GM18508 (cell line): ENCODE measurements around the gene CAMTA1.

Experiments used
- ATAC-seq: cut with Tn5 transposase; IDR thresholded peaks from one replicate; pipeline ENCODE4 v1.9.1; 2021; ENCODE audit warnings: moderate number of reproducible peaks; ENCODE audit not compliant: insufficient read depth, unreplicated experiment

CAMTA1 gene

DNA sequence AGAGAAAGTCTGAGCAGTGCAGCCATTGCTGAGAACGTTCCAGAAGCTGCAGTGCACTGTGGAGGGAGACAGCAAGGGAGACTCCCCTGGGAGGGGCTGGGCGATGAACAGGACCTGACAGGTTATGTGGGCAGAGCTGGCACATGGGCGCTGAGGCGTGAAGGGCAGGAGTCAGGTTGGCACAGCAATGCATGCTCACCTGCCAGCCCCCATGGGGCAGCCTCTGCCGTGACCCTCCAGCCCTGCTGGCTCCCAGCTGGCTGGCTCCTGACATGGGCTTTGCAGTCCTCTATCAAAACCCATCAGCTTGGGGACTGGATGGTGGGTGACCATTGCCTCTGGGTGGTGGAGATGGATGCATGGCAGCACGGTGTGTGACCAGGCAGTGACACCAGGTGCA lies 300.3 kb downstream of the CAMTA1 start:
- no peak for ATAC-seq

DNA sequence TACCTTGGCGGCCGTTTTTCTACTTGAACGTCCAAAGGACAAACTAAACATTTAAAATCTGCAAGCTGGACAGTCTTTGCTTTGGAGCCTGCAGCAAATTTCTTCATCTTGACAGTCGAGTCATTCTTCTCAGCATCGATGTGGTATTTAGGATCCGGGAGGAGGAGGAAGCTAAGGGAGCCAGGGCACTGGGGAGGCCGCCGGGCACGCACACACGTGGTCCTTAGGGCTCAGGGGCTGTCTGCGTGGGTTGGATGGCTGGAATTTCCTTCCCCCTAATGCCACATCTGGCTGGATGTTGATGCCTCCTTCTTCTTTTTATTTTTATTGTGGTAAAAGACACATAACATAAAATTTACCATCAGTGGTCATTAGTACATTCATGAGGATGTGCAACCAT lies 300.9 kb downstream of the CAMTA1 start:
- ATAC-seq = no peak

DNA sequence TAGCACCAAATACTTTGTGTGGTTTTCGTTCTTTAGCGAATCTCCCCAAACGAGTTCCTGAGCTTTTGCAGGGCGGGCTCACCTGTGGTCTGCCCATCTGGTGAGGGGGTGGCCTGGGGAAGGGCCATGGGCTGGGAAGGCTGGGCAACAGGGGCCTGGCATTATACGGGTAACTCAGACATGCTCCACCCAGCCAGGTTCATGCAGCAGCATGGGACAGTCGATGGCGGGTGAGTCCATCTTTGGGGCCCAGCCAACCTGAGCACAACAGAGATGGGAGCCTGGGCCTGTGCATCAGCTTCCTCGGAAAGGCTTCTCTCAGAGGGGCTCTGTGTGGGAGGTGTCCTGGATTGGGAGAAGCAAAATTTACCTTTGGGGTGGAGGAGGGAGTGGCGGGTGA lies 302.6 kb downstream of the CAMTA1 start:
- ATAC-seq = no peak

DNA sequence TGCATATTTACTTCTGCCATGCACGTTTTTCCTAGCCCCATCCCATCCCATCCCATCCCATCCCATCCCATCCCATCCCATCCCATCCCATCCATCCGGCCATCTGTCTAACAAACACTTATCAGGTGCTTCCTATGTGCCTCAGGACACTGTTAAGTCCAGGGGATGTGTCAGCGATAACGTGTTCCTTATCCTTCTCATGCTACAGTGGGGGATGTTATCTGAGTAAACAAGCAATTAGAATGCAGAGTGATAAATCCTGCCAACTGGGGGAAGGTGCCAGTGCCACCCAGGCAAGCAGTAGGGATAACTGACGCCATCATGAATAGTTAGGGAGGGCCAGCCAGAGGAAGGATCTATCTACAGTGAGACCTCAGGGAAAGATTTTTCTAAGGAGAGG lies 304.2 kb downstream of the CAMTA1 start:
- no peak for ATAC-seq

DNA sequence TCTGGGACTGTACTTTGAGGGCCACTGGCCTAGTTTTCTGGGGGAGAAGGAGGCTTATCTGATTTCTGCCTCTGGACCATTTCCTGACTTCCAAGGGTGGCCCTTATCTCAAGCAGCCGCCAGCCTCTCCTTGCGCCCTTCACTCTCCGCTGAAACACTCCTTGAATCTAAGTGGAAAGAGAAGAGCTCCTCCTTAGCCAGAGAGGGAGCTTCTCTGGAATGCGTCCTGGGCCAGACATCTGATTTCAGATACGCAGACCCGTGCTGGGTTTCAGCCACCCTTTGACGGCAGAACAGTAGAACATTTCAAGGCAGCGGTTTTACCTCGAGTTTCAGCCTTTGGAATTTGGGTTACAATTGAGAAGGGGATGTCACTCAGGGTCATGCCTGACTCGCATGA lies 308.0 kb downstream of the CAMTA1 start:
- ATAC-seq = no peak

DNA sequence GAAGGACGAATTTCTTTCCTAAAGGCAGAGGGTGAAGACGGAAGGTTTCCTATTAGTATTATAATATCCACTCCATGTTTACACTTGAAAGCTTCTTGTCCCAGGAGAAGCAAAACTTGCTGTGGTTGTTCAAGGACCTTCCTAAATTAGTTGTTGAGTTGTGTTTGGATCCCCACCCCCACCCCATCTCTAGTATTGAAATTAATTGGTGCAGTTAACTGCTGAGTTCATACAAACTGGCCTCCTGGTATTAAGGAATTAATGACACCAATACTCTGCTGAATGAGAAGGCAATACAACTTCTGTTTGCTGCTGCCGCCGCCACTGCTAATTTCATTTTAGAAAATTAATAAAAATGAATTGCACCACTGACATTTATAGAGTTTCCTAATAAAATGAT lies 308.8 kb downstream of the CAMTA1 start:
- no peak for ATAC-seq

DNA sequence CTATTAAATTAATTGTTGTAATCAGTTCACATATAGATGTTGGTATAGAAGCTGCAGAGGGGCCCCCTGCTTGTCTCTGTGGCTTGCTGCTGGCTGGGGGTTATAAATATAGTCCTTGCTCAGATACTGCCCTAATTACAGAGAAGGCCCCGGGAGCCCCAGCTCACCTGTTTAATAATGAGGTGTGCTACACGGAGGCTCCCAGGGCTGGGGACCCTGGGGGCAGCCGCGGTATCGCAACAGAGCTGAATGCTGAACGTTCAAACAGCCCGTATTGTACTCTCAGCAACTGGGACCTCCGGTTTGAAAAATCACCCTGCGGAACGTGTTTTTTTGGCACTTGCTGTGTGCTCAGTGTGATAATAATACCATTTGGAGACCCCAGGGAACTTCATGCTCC lies 309.3 kb downstream of the CAMTA1 start:
- ATAC-seq = no peak

DNA sequence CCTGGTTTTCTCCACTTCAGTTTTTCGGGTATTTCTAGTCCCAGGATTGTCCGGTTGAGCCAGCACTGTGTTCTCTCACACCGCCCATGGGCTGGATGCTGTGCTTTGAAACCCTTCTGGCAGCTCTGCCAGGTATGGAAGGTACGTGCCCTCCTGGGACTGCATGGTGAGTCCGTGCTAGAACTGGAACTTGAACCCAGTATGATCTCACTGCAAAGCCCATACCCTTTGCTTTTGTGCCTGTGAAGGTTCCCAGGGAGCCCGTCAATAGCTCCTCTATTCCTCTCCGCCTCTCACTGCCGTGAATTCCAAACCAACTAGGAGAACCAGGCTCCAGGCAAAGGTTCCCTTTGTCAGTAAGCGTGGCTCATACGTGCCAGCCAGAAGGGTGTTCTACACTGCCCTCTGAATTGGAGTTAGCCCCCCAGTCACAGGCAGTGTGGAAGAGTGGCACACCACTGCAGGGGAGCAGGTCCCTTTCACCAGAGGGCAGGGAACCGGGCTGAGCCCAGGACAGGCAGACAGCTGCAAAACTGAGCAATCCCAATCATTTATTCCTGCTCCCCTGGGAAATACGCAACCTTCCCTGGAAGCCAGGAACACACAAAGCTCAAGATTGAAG lies 310.2 kb downstream of the CAMTA1 start:
- ATAC-seq = no peak

DNA sequence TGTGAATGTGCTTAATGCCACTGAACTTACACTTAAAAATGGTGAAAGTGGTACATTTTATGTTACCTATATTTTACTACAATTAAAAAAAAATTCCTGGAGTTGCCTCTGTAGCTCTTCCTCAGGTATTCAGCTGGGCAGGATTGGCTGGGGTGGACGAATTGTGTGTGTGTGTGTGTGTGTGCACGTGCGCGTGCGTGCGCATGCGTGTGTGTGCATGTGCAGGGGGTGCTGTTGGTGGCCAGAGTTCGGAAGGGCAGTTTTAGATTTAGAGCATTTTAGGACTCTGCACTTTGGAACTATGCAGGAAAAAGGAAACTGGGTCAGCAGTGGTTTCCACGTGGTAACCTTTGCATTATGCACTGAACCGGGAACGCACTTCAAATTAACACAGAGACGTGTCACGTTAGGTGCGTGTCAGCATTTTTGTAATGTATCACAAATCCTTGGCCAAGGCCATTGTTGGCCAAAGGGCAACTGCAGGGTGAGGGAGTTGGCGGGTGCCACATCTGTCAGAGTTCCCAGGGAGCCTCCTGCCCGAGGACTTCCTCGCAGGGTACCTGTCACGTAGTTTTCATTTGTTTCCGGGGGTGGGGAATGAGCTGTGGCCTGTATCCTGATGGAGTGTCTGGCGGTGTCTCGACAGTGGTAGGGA lies 312.8 kb downstream of the CAMTA1 start:
- no peak for ATAC-seq

DNA sequence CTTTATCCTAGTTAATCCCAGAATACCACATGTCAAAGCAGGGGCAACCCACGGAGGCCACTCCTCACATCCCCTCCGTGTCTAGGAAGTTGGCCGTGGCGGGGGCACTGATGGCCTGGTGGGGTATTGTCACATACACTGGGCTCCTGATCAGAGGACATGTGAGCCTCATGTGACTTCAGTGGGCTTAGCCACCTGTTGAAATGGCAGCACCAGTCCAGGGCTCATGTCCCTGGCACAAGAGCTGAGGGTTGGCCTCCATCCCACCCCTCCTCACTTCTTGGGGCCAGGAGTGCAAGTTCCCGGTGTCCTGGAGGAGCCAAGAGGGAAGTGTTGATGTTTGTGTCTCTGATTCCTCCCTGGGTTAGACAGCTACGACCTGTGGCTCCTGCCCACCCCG lies 313.4 kb downstream of the CAMTA1 start:
- no peak for ATAC-seq

DNA sequence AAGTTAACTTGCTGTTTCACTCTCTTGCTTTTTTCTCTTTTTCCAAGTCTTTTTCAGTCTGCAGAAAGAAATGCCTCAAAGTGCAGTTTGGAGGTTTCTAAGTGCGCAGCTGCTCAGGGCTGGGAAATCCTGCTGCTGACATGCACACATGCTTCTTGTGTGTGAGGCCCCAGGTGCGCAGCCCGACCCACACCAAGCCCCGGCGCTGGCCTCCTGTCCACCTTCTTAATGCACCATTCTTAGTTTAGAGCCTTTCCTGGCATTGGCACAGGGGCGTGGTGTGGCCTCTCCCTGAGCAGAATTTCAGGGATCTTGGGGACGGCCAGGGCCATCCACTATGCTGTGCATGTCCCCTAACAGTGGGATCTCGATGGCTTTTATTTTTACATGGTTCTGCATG lies 315.2 kb downstream of the CAMTA1 start:
- ATAC-seq = no peak

DNA sequence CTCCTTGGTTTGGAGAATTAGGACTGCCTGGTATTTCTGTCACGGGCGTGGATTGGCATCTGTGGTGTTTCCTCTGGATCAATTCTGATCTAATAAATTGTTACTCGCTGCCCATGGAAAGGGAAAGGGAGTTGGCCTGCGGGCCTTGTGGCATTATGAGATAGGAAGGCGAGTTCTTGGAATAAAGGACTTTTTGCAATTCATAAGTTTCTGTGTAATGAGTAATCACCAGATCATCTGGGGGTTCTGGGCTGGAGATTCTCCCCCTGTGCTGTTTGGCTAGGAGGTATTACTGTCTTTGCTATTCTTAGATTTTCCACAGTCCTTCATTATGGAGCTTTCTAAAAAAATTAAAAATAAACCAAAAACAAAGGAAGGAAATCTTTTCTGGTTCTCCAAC lies 315.9 kb downstream of the CAMTA1 start:
- ATAC-seq = no peak

DNA sequence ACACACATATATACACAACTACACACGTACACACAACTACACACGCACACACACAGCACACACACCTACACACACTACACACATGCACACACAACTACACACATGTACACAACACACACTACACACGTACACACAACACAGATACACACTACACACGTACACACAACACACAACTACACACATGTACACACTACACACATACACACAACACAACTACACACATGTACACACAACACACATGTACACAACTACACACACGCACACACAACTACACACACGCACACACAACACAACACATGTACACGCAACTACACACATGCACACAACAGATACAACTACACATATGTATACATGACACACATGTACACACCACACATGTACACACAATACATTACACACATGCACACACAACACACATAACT lies 318.1 kb downstream of the CAMTA1 start:
- ATAC-seq = no peak

DNA sequence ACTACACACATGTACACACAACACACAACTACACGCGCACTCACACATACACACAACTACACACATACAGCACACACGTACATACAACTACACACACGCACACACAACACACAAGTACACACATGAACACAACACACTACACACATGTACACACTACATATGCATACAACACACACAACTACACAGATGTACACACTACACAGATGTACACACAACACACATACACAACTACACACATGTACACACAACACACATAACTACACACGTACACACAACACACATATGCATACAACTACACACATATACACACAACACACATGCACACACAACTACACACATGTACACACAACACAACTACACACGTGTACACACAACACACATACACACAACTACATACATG lies 318.6 kb downstream of the CAMTA1 start:
- ATAC-seq = no peak

DNA sequence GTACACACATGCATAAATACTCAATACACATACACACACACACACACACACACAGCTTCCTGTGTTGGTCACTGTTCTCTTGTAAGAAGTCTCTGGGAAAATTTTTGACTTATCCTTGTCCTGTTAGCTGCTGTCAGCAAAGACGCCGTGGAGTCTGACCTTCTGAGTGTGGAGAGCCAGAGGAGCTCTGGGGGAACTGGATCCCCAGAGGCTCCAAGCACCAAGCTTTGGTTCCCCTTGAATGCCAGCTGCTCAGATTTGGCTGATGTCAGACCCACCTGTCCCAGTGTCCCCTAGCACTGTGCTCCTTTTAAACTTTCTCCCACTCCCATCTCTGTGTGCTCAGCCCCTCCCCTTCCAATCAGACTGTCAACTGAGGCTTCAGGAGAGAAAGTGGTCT lies 319.1 kb downstream of the CAMTA1 start:
- ATAC-seq = no peak

DNA sequence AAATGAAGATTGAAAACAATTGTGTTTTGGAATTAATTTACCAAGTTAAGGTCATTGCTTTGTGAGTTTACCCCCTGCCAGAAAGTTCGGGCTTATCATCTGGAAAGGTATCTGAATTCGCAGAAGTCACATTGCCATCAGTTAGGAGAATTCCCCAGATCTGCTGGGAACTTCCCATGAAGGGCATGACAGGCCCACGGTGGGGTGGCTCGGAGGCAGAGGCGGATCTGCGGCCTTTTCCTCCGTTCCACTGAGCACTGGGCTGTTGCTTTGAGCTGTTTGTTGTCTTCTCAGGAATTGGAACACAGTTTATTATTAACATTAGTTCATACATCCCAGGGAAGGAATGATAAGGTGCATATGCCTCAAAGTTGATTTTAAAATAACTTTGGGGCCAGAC lies 320.0 kb downstream of the CAMTA1 start:
- no peak for ATAC-seq

DNA sequence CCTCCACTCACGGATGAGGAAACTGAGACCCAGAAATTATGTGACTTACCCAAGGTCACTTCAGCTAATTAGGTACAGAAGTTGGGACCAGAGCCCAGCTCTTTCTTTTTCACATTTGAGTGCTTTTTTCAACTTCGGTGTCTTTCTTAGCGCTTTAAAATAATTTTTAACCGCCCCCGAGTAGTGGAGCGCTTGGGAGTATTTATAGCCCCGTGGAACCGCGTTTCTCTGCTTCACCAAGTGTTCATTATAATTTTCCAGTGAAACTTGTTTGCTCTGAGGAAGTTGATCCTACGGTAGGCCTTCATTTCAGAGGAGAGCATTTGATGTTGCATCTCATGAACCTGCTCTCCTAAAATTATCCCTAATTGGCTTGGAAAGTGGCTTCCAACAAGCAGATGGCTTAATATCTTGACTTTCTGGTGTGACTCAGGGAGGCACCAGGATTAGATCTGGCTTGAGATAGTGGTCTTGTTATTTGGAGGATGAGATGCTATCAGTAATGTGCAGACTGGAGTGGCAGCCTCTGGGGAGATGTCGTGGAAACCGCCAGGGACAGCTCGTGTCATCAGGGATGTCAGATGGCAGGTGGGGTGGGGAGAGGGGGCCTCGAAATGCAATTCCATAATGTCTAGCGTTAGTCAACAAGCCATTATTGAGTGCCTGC lies 321.3 kb downstream of the CAMTA1 start:
- ATAC-seq = no peak

DNA sequence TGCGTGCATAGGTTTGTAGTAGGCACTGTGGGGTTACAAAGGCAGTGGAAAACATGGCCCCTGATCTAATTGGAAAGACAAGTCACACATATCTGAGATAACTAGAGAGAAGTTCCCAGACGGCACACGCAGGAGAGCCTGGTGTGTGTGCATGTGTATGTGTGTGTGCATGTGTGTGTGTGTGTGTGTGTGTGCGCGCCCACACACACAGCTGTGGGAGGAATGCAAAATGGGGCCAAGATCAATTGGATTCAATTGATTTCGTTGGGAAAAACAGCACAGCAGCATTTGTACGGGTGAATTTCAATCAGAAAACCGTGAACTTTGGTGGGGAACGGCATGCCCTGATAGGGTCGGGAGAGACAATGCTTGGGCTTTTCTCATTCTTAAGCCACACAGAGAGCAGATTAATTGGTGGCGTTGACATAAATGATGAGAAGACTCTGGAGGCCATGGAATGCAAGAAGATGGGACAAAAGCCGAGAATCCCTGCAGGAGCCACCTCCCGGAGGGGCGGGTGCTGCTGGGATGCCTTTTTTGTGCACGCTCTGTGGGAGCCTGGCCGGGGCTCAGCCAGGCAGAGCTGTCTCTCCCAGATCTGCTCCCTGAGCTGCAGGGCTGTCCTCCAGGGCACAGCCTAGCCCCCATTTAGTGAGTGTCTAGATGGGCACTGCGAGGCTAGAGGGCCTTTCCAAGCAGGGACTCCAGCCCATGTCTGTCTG lies 322.0 kb downstream of the CAMTA1 start:
- ATAC-seq = no peak

DNA sequence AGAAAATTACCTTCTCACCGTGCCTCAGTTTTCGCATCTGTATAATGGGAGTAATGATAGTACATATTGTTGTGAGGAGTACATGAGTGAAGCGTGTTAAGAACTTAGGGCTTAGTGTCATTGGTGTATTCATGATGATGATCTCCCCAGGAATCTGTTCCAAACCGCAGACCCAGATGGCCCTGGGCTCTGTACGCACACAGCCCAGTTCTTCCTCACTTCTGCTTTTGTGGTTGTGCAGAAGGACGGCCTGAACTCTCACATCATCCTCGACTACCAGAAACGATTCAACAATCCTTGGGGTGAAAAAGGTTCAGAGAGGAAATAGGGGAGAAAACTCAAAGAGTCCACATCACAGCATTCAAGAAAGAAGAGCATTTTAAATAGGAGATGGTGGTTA lies 323.0 kb downstream of the CAMTA1 start:
- no peak for ATAC-seq

DNA sequence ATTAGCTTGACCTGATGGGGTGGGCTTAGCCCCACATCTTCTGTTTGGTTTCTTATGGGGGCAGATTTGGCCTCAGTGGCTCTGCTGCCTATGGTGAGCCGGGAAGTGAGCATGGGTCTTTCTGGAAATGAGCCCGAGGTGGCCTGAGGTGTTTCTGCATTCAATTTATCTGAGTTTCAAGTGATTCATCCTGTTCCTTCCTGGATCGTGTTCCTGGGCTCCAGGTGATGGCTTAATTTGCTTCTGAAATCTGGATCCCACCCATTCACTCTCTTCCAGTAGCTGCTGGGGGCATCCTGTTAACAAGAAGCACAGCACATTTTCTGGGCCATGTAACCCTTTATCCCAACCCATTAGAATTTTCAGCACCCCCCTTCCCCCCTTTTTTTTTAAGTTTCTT lies 324.6 kb downstream of the CAMTA1 start:
- ATAC-seq = no peak

DNA sequence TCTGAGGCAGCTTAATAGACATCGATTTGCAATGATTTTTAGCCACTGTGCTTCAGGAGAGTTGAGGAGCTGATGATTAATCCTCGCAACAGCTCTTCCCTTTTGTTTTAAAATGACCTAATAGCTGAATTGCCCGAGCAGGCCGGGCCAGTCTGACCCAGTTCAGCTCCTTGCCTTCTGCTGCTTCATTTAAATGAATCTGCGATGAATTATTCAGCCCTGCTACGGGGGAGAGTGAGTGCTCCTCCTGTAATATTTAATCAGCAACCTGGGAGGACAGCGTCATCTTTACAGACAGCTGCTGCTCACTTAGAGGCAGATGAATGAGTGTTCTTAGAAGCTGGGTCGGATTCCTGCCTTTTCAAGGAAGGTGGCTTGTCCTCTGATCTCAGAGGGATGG lies 325.1 kb downstream of the CAMTA1 start:
- ATAC-seq = no peak
